ENCODE measurements around the gene HM13.
A peak's percentile ranks its signal among the peaks of the same experiment; 100 is the strongest.

The HM13 gene

GRCh38 chr20:31549513-31549880 is 35.3 kb downstream of the HM13 start:
- H3K4me3 ChIP-seq (ENCODE audit: low read length): no peak overlapping the region
- peak; percentile 44 for DNase-seq (ENCODE audit: low read depth)
- no peak for TF ChIP-seq CTCF (IDR thresholded peaks at IDR 0.05; ENCODE audit: insufficient read depth, low read depth, low read length, missing control alignments)

- DNase-seq (ENCODE audit: low read depth): no peak
- no peak overlapping the region for H3K4me3 ChIP-seq (ENCODE audit: low read length)
- no peak for TF ChIP-seq CTCF (IDR thresholded peaks at IDR 0.05; ENCODE audit: insufficient read depth, low read depth, low read length, missing control alignments)
Observed at GRCh38 chr20:31550099-31550498, 35.9 kb downstream of the HM13 start.

- no peak for DNase-seq (ENCODE audit: low read depth)
- no peak for TF ChIP-seq CTCF (IDR thresholded peaks at IDR 0.05; ENCODE audit: insufficient read depth, low read depth, low read length, missing control alignments)
- no peak overlapping the region for H3K4me3 ChIP-seq (ENCODE audit: low read length)
Observed at GRCh38 chr20:31551163-31552081, 37.2 kb downstream of the HM13 start.

- no peak for DNase-seq (ENCODE audit: low read depth)
- TF ChIP-seq CTCF (IDR thresholded peaks at IDR 0.05; ENCODE audit: insufficient read depth, low read depth, low read length, missing control alignments): no peak
- no peak overlapping the region for H3K4me3 ChIP-seq (ENCODE audit: low read length)
Observed at GRCh38 chr20:31555203-31555775, 41.0 kb downstream of the HM13 start.

- DNase-seq (ENCODE audit: low read depth): no peak
- no peak for TF ChIP-seq CTCF (IDR thresholded peaks at IDR 0.05; ENCODE audit: insufficient read depth, low read depth, low read length, missing control alignments)
- H3K4me3 ChIP-seq (ENCODE audit: low read length): no peak overlapping the region
Observed at GRCh38 chr20:31559704-31560093, 45.5 kb downstream of the HM13 start.

GRCh38 chr20:31560094-31560745 is 46.0 kb downstream of the HM13 start:
- TF ChIP-seq CTCF (IDR thresholded peaks at IDR 0.05; ENCODE audit: insufficient read depth, low read depth, low read length, missing control alignments): peak; percentile 95
- no peak overlapping the region for H3K4me3 ChIP-seq (ENCODE audit: low read length)
- peak; percentile 81 for DNase-seq (ENCODE audit: low read depth)

All from epithelial cell of esophagus (primary cell).